Esophagus (tissue), 2 donors: ENCODE results near the gene B9D1. TPM values are rescaled to one million over a fixed set of nuclear protein-coding genes. Genes with fewer than 3 reads are reported as not detected.

Source experiments
- H3K27ac ChIP-seq, 2 donors: one replicate each; pipeline ENCODE4 v1.5.1; 2013; ENCODE audit warnings: low read depth in 2 of 2, mild to moderate bottlenecking in 2 of 2, inconsistent platforms in 1 of 2, low read length in 1 of 2, moderate library complexity in 1 of 2
- H3K27me3 ChIP-seq, 2 donors: one replicate each; pipeline ENCODE4 v1.6.1; 2013; ENCODE audit warnings: low read length in 2 of 2, control low read depth in 1 of 2, mild to moderate bottlenecking in 1 of 2; ENCODE audit not compliant: insufficient read depth in 2 of 2, control insufficient read depth in 1 of 2
- H3K36me3 ChIP-seq, 2 donors: one replicate each; pipeline ENCODE4 v1.6.1; 2013; ENCODE audit warnings: low read length in 1 of 2; ENCODE audit not compliant: control insufficient read depth in 2 of 2, insufficient read depth in 2 of 2
- H3K4me1 ChIP-seq, 2 donors: one replicate each; pipeline ENCODE4 v1.6.1; 2013; ENCODE audit warnings: low read length in 1 of 2; ENCODE audit not compliant: control insufficient read depth in 2 of 2, insufficient read depth in 2 of 2
- H3K4me3 ChIP-seq, 2 donors: one replicate each; pipeline ENCODE4 v1.5.1; 2013; ENCODE audit warnings: low read length in 2 of 2, mild to moderate bottlenecking in 2 of 2, low read depth in 1 of 2, moderate library complexity in 1 of 2
- H3K9me3 ChIP-seq, 2 donors: one replicate each; pipeline ENCODE4 v1.6.1; 2013; ENCODE audit warnings: mild to moderate bottlenecking in 2 of 2, low read depth in 1 of 2, low read length in 1 of 2, moderate library complexity in 1 of 2; ENCODE audit not compliant: control insufficient read depth in 2 of 2, insufficient read depth in 1 of 2
- WGBS, 2 donors: extraction: QIAGEN DNeasy Blood & Tissue Kit; methylation state at CpG; one replicate each; pipeline ENCODE4 v1.1.7; 2013; 5-methylcytosine and 5-hydroxymethylcytosine counted together
- polyA plus RNA-seq, 2 donors: library from polyadenylated mRNA; stranded (reverse); fragments of 200-250 nt; gene quantifications; one replicate each; pipeline ENCODE4 v1.2.3, GENCODE V29; 2013
- donor health status: healthy with polysubstance abuse.
- donor health status: Bipolar disorder and iron deficiency.

B9D1 gene
- polyA plus RNA-seq, 2 donors, result 8.2 to 11.5 TPM

DNA sequence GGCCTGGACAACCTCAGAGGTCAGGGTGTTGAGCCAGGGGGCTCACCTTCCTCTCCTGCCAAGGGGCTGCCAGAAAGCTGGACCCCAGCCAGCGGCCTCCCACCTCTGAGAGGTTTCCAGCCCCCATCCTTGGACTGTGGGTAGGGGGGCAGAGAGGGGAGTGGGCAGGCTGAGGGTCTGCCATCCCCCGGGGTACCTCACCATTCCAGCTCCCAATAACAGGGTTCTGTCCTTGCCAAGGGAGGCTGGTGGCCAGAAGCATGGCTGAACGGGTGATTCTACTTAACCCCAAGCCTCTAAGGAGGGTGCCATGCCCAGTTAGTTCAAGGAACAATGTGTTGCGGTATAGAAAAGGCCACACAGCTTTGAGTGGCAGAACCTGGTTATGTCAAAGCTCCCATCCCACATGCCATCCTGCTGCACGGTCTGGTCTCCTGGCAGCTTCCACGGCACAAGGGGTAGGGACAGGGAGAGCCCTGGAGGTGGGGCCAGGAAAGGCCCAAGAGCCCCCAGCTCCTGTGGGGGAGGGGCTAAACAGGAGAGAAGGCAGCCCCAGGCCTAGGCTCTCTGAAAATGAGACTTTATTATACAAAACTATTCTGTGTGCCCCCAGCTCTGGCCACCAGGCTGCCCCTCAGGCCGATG is 19.8 kb downstream of the B9D1 start:
- H3K27me3 ChIP-seq, result no peaks in the 10 kb centered on the region
- H3K4me3 ChIP-seq, result no peak overlapping the region
- peak overlapping the region in 1 of 2 donors; percentile 34 for H3K27ac ChIP-seq
- WGBS, 2 donors, result 54 to 69% methylated on average over 7 of the region's 7 CpGs
- H3K4me1 ChIP-seq, result peaks cover 8 to 45% of the 10 kb centered on the region in 2 donors
- H3K9me3 ChIP-seq, result no peaks in the 10 kb centered on the region
- no peaks in the 10 kb centered on the region for H3K36me3 ChIP-seq

DNA sequence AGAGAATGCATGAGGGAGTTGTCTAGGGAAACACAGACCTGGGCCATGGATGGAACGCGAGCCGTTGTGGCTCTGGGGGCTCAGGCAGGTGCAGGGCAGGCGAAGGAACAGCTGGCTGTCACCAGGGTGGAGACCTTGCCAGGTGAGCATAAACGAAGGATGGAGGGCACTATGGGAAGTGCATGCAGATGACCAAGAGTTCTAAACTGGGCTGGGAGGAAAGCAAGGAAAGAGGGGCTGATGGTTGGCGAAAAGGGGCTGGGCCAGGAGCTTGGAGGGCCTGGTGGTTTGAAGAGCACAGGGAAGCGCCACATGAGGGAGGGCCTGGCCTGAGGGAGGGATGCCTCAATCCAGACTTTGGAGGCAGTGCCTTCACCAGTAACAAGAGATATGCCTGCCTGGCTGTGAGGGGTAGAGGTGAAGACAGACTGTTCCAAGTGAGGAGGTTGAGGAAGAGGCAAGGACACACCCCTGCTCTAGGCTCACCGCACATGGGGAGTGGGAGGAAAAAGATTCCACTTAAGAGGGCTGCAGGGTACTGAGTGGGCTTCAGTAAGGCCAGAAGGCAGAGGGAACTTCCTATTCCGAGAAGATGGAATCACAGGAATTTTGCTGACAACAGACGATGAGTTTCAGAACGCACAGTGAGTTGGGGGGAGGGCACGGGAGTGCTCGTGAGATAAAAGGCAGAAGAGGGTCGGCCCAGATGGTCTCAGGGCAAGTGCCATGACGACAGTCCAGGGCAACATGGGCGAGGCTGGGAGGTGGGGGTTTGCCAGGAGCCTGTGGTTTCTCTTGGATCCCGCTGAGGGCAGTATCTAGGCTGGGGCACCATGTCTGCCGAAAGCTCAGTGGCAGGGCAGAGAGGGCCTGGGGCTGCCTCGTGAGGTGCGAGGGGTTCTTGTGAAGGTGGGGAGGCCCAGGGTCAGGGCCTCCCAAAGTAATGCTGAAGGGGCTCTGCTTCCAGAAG is 20.6 kb downstream of the B9D1 start:
- H3K4me3 ChIP-seq, result no peak overlapping the region
- WGBS, 2 donors, result 53 to 62% methylated on average over 20 of the region's 20 CpGs

GRCh38 chr17:19341211-19341631 is 21.3 kb downstream of the B9D1 start:
- Histone ChIP-seq H3K27me3 (no peaks in the 10 kb centered on the region), H3K9me3 (no peaks in the 10 kb centered on the region), H3K4me3 (no peak overlapping the region), H3K36me3 (peaks cover 0 to 2% of the 10 kb centered on the region in 2 donors), H3K4me1 (peaks cover 3 to 37% of the 10 kb centered on the region in 2 donors), H3K27ac (no peak overlapping the region)
- 65 to 70% methylated on average over 6 to 7 of the region's 7 CpGs for WGBS, 2 donors

More for the DNA sequence above, 20.6 kb downstream of the B9D1 start:
- H3K4me1 ChIP-seq, result peaks cover 5 to 43% of the 10 kb centered on the region in 2 donors
- no peaks in the 10 kb centered on the region for H3K27me3 ChIP-seq
- peak overlapping the region in 1 of 2 donors; percentile 34 for H3K27ac ChIP-seq
- no peaks in the 10 kb centered on the region for H3K9me3 ChIP-seq
- H3K36me3 ChIP-seq, result no peaks in the 10 kb centered on the region

- H3K36me3 ChIP-seq, result peaks cover 0 to 7% of the 10 kb centered on the region in 2 donors
- no peaks in the 10 kb centered on the region for H3K27me3 ChIP-seq
- peaks cover 3 to 28% of the 10 kb centered on the region in 2 donors for H3K4me1 ChIP-seq
- 71 to 75% methylated on average over 2 of the region's 2 CpGs for WGBS, 2 donors
- no peak overlapping the region for H3K4me3 ChIP-seq
- H3K9me3 ChIP-seq, result no peaks in the 10 kb centered on the region
- no peak overlapping the region for H3K27ac ChIP-seq
Observed at GRCh38 chr17:19339341-19339815, 23.1 kb downstream of the B9D1 start.

DNA sequence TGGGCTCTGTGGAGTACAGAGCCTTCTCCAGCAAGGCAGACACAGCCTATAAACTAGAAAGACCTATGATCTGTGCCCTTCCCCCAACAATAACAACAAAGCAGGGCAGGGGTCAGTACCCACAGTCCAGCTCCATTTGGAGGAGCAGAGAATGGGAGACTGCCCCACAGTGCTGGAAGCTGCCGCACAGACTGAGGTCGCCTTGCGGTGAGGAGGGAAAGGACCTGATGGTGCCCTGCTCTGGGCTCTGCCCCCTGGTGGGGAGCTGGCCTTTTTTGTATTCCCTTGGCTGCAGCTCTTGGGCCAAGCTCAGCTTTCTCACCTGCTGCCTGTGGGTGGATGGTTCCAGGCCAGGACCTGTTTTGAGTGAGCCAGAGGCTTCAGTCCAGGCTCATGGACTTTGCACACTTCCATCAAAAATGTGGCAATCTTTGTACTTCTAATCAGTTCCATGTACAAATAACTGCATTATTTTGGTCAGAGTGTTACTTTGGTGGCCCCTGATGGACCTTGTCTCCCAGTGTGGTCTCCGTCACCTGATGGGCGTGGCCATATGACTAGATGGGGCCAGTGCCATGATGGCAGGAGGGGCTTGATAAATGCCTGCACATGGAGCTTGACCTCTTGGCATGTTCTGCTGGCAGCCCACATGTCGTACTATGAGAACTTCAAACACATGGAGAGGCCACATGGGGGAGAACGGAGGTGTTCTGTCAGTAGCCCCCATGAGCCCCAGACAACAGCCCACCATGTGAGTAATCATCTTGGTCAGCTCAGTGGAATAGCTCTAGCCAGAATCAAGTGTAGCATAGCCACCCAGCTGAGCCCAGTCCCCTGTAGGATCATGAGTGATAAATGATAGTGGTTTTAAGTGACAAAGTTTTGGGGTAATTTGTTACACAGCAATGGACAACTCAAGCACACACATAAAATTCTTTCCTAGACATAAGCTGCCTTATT is 24.2 kb downstream of the B9D1 start:
- Histone ChIP-seq H3K36me3 (peaks cover 0 to 17% of the 10 kb centered on the region in 2 donors), H3K4me1 (peaks cover 3 to 22% of the 10 kb centered on the region in 2 donors), H3K4me3 (no peak overlapping the region), H3K9me3 (no peaks in the 10 kb centered on the region), H3K27me3 (no peaks in the 10 kb centered on the region), H3K27ac (peak overlapping the region in 1 of 2 donors; percentile 3)
- 59 to 83% methylated on average over 7 of the region's 7 CpGs for WGBS, 2 donors

DNA sequence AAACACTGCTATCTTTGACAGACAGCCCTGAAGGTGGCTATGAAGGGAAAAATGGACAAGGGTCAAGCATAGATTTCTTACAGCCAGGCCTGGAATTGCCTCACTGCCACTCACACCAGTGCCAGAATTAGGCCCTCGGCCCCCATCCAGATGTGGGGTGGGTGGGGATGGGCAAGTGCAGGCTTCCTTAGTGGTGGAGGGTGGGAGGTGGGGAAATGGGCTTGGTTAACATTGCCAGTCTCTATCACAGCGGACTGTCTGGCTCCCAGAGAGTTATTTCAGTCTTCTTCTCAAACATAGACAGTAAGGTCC is 24.9 kb downstream of the B9D1 start:
- 50 to 67% methylated on average over 2 of the region's 2 CpGs for WGBS, 2 donors
- Histone ChIP-seq H3K36me3 (peaks cover 0 to 21% of the 10 kb centered on the region in 2 donors), H3K4me3 (no peak overlapping the region), H3K4me1 (peaks cover 3 to 20% of the 10 kb centered on the region in 2 donors), H3K9me3 (no peaks in the 10 kb centered on the region), H3K27ac (peak overlapping the region in 1 of 2 donors; percentile 3), H3K27me3 (no peaks in the 10 kb centered on the region)

DNA sequence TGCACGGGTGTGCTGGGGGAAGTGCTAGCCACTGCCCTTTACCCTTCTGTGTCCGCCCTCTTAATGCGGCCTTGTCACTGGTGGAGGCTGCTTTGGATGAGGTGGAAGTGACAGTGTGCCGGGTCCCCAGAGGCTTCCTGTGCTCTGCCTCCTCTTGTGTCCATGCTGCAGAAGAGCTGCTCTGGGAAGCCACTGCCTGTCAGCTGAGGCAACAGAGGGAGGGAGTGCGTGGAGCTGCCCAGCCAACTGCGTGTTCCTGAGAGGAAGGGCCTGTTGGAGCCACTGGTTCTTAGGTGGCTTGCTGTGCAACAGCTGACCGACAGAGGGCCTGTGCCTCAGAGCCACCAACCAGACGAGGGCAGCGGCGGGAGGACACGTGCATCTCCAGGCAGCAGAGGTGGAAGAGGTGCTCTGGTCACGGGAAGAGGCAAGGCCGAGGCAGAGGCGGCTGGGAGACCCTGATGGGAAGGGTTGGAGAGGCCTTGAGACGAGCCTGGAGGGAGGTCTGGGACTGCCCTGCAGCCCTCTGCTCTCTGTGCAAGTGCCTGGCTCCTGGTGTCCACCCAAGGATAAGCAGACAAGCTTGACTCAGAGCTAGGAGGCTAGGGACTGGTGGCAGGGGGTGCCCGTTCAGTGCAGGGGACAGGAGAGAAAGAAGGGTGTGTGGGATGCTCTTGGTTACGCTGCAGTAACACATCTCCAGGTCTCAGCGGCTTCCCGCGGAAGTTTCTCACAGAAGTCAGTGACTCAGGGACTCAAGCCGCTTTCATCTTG is 25.4 kb downstream of the B9D1 start:
- Histone ChIP-seq H3K4me3 (no peak overlapping the region), H3K9me3 (no peaks in the 10 kb centered on the region), H3K27me3 (no peaks in the 10 kb centered on the region), H3K36me3 (peaks cover 0 to 25% of the 10 kb centered on the region in 2 donors), H3K4me1 (peaks cover 0 to 14% of the 10 kb centered on the region in 2 donors), H3K27ac (no peak overlapping the region)
- WGBS, 2 donors, result 76 to 80% methylated on average over 21 of the region's 21 CpGs

GRCh38 chr17:19335951-19336631 is 26.4 kb downstream of the B9D1 start:
- 88 to 89% methylated on average over 18 of the region's 18 CpGs for WGBS, 2 donors
- H3K9me3 ChIP-seq, result no peaks in the 10 kb centered on the region

More at GRCh38 chr17:19335951-19336631, 26.4 kb downstream of the B9D1 start:
- Histone ChIP-seq H3K4me3 (no peak overlapping the region), H3K27ac (no peak overlapping the region), H3K4me1 (peaks cover 0 to 6% of the 10 kb centered on the region in 2 donors), H3K36me3 (peaks cover 0 to 27% of the 10 kb centered on the region in 2 donors), H3K27me3 (no peaks in the 10 kb centered on the region)
